Measurements from ENCODE around the gene SMIM27.

Gene SMIM27

GRCh38 chr9:32577316-32577715 is 25.2 kb downstream of the SMIM27 start:
- Histone ChIP-seq H2AFZ (ENCODE audit: low read length) (peak overlapping the region; percentile 26), H3K4me2 (ENCODE audit: low read depth, low read length) (peak overlapping the region; percentile 66), H3K79me2 (ENCODE audit: low read length) (peaks cover 6% of the 10 kb centered on the region), H3K4me1 (ENCODE audit: low read length) (peaks cover 40% of the 10 kb centered on the region), H3K9ac (ENCODE audit: low read length) (peak overlapping the region; percentile 12; the same call in 1 of the 2 replicates), H3K27ac (ENCODE audit: low read length) (peak overlapping the region; percentile 47; the same call in 1 of the 2 replicates), H3K9me2 (replicated peaks; ENCODE audit: insufficient read depth, low read length) (no peaks in the 10 kb centered on the region), H3F3A (ENCODE audit: insufficient read depth, low read length) (peaks cover 38% of the 10 kb centered on the region), H3K27me3 (replicated peaks; ENCODE audit: insufficient read depth, low read length) (no peaks in the 10 kb centered on the region), H3K4me3 (ENCODE audit: low read length) (peak overlapping the region; percentile 19; the same call in 1 of the 2 replicates), H4K20me1 (ENCODE audit: insufficient read depth, low read length) (no peaks in the 10 kb centered on the region), H3K36me3 (replicated peaks; ENCODE audit: insufficient read depth, low read length) (no peaks in the 10 kb centered on the region), H3K9me3 (replicated peaks; ENCODE audit: insufficient read depth, low read length) (no peaks in the 10 kb centered on the region)
- TF ChIP-seq CTCF (IDR thresholded peaks at IDR 0.05; ENCODE audit: low read length) (no peak), EZH2 (optimal IDR thresholded peaks at IDR 0.05; ENCODE audit: low read depth, low read length) (no peak), EZH2phosphoT487 (IDR thresholded peaks at IDR 0.05; ENCODE audit: low read length) (no peak)
- DNase-seq, result peak; percentile 73

- TF ChIP-seq EZH2 (optimal IDR thresholded peaks at IDR 0.05; ENCODE audit: low read depth, low read length), result no peak
- TF ChIP-seq EZH2phosphoT487 (IDR thresholded peaks at IDR 0.05; ENCODE audit: low read length), result no peak
- no peak for TF ChIP-seq CTCF (IDR thresholded peaks at IDR 0.05; ENCODE audit: low read length)
- Histone ChIP-seq H3K27me3 (replicated peaks; ENCODE audit: insufficient read depth, low read length) (no peaks in the 10 kb centered on the region), H3K4me3 (ENCODE audit: low read length) (no peak overlapping the region), H3K36me3 (replicated peaks; ENCODE audit: insufficient read depth, low read length) (no peaks in the 10 kb centered on the region), H3K4me2 (ENCODE audit: low read depth, low read length) (no peak overlapping the region), H3F3A (ENCODE audit: insufficient read depth, low read length) (peaks cover 26% of the 10 kb centered on the region), H2AFZ (ENCODE audit: low read length) (no peak overlapping the region), H3K27ac (ENCODE audit: low read length) (no peak overlapping the region), H4K20me1 (ENCODE audit: insufficient read depth, low read length) (no peaks in the 10 kb centered on the region), H3K9ac (ENCODE audit: low read length) (no peak overlapping the region), H3K9me3 (replicated peaks; ENCODE audit: insufficient read depth, low read length) (no peaks in the 10 kb centered on the region), H3K79me2 (ENCODE audit: low read length) (no peaks in the 10 kb centered on the region), H3K9me2 (replicated peaks; ENCODE audit: insufficient read depth, low read length) (no peaks in the 10 kb centered on the region), H3K4me1 (ENCODE audit: low read length) (peaks cover 36% of the 10 kb centered on the region)
- no peak for DNase-seq
Observed at GRCh38 chr9:32578976-32579375, 26.8 kb downstream of the SMIM27 start.

- Histone ChIP-seq H3K79me2 (ENCODE audit: low read length) (no peaks in the 10 kb centered on the region), H4K20me1 (ENCODE audit: insufficient read depth, low read length) (no peaks in the 10 kb centered on the region), H3K9me2 (replicated peaks; ENCODE audit: insufficient read depth, low read length) (no peaks in the 10 kb centered on the region), H3K4me2 (ENCODE audit: low read depth, low read length) (no peak overlapping the region), H3K9me3 (replicated peaks; ENCODE audit: insufficient read depth, low read length) (no peaks in the 10 kb centered on the region), H3K36me3 (replicated peaks; ENCODE audit: insufficient read depth, low read length) (no peaks in the 10 kb centered on the region), H3K27me3 (replicated peaks; ENCODE audit: insufficient read depth, low read length) (no peaks in the 10 kb centered on the region), H2AFZ (ENCODE audit: low read length) (no peak overlapping the region), H3K4me3 (ENCODE audit: low read length) (no peak overlapping the region), H3K27ac (ENCODE audit: low read length) (no peak overlapping the region), H3K4me1 (ENCODE audit: low read length) (peaks cover 36% of the 10 kb centered on the region), H3F3A (ENCODE audit: insufficient read depth, low read length) (peaks cover 26% of the 10 kb centered on the region), H3K9ac (ENCODE audit: low read length) (no peak overlapping the region)
- TF ChIP-seq EZH2phosphoT487 (IDR thresholded peaks at IDR 0.05; ENCODE audit: low read length) (no peak), CTCF (IDR thresholded peaks at IDR 0.05; ENCODE audit: low read length) (peak; percentile 93), EZH2 (optimal IDR thresholded peaks at IDR 0.05; ENCODE audit: low read depth, low read length) (no peak)
- peak; percentile 78 for DNase-seq
Observed at GRCh38 chr9:32579706-32580331, 27.7 kb downstream of the SMIM27 start.
